H1 (cell line): ENCODE data around the gene TUBB2B. TPM values are rescaled to one million over a fixed set of nuclear protein-coding genes. Genes with fewer than 3 reads are reported as not detected.

ENCODE experiments used
- CTCF ChIA-PET: fragments of 300-600 bp; sonication (Branson Sonifier 250); formaldehyde crosslinking; loops from one replicate; lab custom pipeline; 2021; ENCODE audit not compliant: partially characterized antibody; lab: Charles Lee
- POLR2A ChIA-PET: fragments of 300-600 bp; sonication (Branson Sonifier 250); formaldehyde crosslinking; loops from one replicate; lab custom pipeline; 2021; ENCODE audit warnings: inconsistent platforms; ENCODE audit not compliant: partially characterized antibody; lab: Charles Lee
- DNase-seq, 2 experiments: peaks; one replicate each; pipeline versions ENCODE4 v3.0.0 to v3.0.0-alpha.2; 2010 to 2022; ENCODE audit warnings: low spot score in 2 of 2, low read depth in 1 of 2, mixed read lengths in 1 of 2
- FAIRE-seq: peaks from 2 replicates; lab custom pipeline; 2011; peaks lifted over from hg19 to GRCh38; lab: Jason Lieb, UNC
- H2AFZ ChIP-seq: 2 replicates; pipeline ENCODE4 v1.8.1; 2012; ENCODE audit warnings: low read length, inconsistent platforms
- H2AK5ac ChIP-seq: 2 replicates; pipeline ENCODE4 v1.6.1; 2013; ENCODE audit warnings: low read depth, low read length
- H2BK120ac ChIP-seq: replicated peaks from 2 replicates; pipeline ENCODE3; 2013; ENCODE audit warnings: low read depth, low read length, inconsistent platforms
- H2BK12ac ChIP-seq: 2 replicates; pipeline ENCODE4 v1.6.1; 2013; ENCODE audit warnings: low read depth, low read length
- H2BK15ac ChIP-seq: 2 replicates; pipeline ENCODE4 v1.6.1; 2013; ENCODE audit warnings: low read length
- H2BK20ac ChIP-seq: 2 replicates; pipeline ENCODE4 v1.6.1; 2013; ENCODE audit warnings: low read length
- H2BK5ac ChIP-seq: 2 replicates; pipeline ENCODE4 v1.6.1; 2013; ENCODE audit warnings: low read depth, low read length
- H3K14ac ChIP-seq: 2 replicates; pipeline ENCODE4 v1.6.1; 2013; ENCODE audit warnings: inconsistent platforms; ENCODE audit not compliant: insufficient read length
- H3K18ac ChIP-seq: 2 replicates; pipeline ENCODE4 v1.6.1; 2013; ENCODE audit warnings: low read length; ENCODE audit errors: extremely low read depth
- H3K23ac ChIP-seq: 2 replicates; pipeline ENCODE4 v1.6.1; 2013; ENCODE audit warnings: inconsistent platforms; ENCODE audit not compliant: insufficient read length
- H3K23me2 ChIP-seq: 2 replicates; pipeline ENCODE4 v1.6.1; 2013; ENCODE audit warnings: low read depth, low read length
- H3K27ac ChIP-seq: 2 replicates; pipeline ENCODE4 v1.6.1; 2011; ENCODE audit warnings: low read depth, low read length, inconsistent platforms
- H3K27me3 ChIP-seq, 4 experiments: replicated peaks in 1 of 4; 1 replicate in 1 of 4; 2 replicates in 3 of 4; pipeline versions ENCODE4 v1.6.1 to v1.8.1; 2011 to 2013; ENCODE audit warnings: low read length in 3 of 4, mild to moderate bottlenecking in 3 of 4, inconsistent platforms in 2 of 4, mixed read lengths in 2 of 4, moderate library complexity in 1 of 4; ENCODE audit not compliant: control insufficient read depth in 3 of 4, insufficient read depth in 3 of 4; ENCODE audit errors: extremely low read depth in 1 of 4
- H3K36me3 ChIP-seq, 4 experiments: 2 replicates each; pipeline versions ENCODE4 v1.6.1 to v1.8.1; 2011 to 2013; ENCODE audit warnings: mild to moderate bottlenecking in 4 of 4, low read length in 3 of 4, moderate library complexity in 2 of 4, control low read depth in 1 of 4, inconsistent platforms in 1 of 4; ENCODE audit not compliant: insufficient read depth in 4 of 4, control insufficient read depth in 2 of 4
- H3K4ac ChIP-seq: replicated peaks from 2 replicates; pipeline ENCODE3; 2013; ENCODE audit warnings: low read length, low read depth, mixed read lengths, inconsistent platforms; ENCODE audit not compliant: insufficient read length
- H3K4me1 ChIP-seq, 4 experiments: replicated peaks in 1 of 4; 1 replicate in 1 of 4; 2 replicates in 3 of 4; pipeline versions ENCODE4 v1.6.1 to v1.8.1; 2011 to 2013; ENCODE audit warnings: low read length in 3 of 4, inconsistent platforms in 2 of 4, mixed read lengths in 1 of 4; ENCODE audit not compliant: insufficient read depth in 4 of 4, control insufficient read depth in 3 of 4
- H3K4me2 ChIP-seq, 2 experiments: 2 replicates each; pipeline versions ENCODE4 v1.6.1 to v1.8.1; 2011 to 2013; ENCODE audit warnings: low read depth in 2 of 2, low read length in 2 of 2, control low read depth in 1 of 2, inconsistent platforms in 1 of 2, mild to moderate bottlenecking in 1 of 2; ENCODE audit not compliant: insufficient read depth in 1 of 2
- H3K4me3 ChIP-seq, 4 experiments: fragments of 200-600, 300-600 bp in 1 of 4; sonication (generic), shearing (Covaris generic), sonication (Bioruptor Twin) in 1 of 4; 2 replicates each; pipeline versions ENCODE4 v1.5.1 to v1.8.1; 2011 to 2016; ENCODE audit warnings: low read length in 4 of 4, low read depth in 3 of 4, control low read depth in 2 of 4, inconsistent platforms in 2 of 4, mild to moderate bottlenecking in 2 of 4, mixed read lengths in 1 of 4, moderate library complexity in 1 of 4; ENCODE audit not compliant: insufficient read depth in 2 of 4; ENCODE audit errors: extremely low read depth in 1 of 4
- H3K56ac ChIP-seq: replicated peaks from 2 replicates; pipeline ENCODE3; 2013; ENCODE audit warnings: low read depth, mild to moderate bottlenecking, mixed read lengths, low read length, inconsistent platforms; ENCODE audit not compliant: insufficient read length
- H3K79me1 ChIP-seq: 2 replicates; pipeline ENCODE4 v1.6.1; 2013; ENCODE audit warnings: low read depth, low read length, control low read depth
- H3K79me2 ChIP-seq, 2 experiments: 2 replicates each; pipeline versions ENCODE4 v1.6.1 to v1.8.1; 2012 to 2013; ENCODE audit warnings: low read length in 2 of 2, mild to moderate bottlenecking in 2 of 2, inconsistent platforms in 1 of 2; ENCODE audit not compliant: insufficient read depth in 2 of 2, control insufficient read depth in 1 of 2
- H3K9ac ChIP-seq, 4 experiments: replicated peaks in 1 of 4; 1 replicate in 1 of 4; 2 replicates in 3 of 4; pipeline versions ENCODE4 v1.6.1 to v1.8.1; 2011 to 2013; ENCODE audit warnings: low read depth in 3 of 4, low read length in 3 of 4, control low read depth in 2 of 4, mild to moderate bottlenecking in 2 of 4, moderate library complexity in 2 of 4, inconsistent platforms in 1 of 4; ENCODE audit errors: extremely low read depth in 1 of 4
- H3K9me3 ChIP-seq, 2 experiments: 2 replicates each; pipeline versions ENCODE4 v1.6.1 to v1.8.1; 2012 to 2013; ENCODE audit warnings: mild to moderate bottlenecking in 2 of 2, moderate library complexity in 2 of 2, control low read depth in 1 of 2, inconsistent platforms in 1 of 2, low read depth in 1 of 2, low read length in 1 of 2, mixed read lengths in 1 of 2; ENCODE audit not compliant: insufficient read depth in 2 of 2
- H4K20me1 ChIP-seq, 2 experiments: replicated peaks in 1 of 2; 2 replicates each; pipeline versions ENCODE3 to v1.8.1; 2011 to 2013; ENCODE audit warnings: inconsistent platforms in 2 of 2, low read length in 2 of 2, mild to moderate bottlenecking in 1 of 2; ENCODE audit not compliant: insufficient read depth in 2 of 2, control insufficient read depth in 1 of 2
- H4K5ac ChIP-seq: 2 replicates; pipeline ENCODE4 v1.6.1; 2013; ENCODE audit warnings: low read length, low read depth, mixed read lengths, inconsistent platforms; ENCODE audit not compliant: insufficient read length
- H4K8ac ChIP-seq: 2 replicates; pipeline ENCODE4 v1.8.0; 2013; ENCODE audit warnings: mild to moderate bottlenecking, moderate library complexity, low read length, inconsistent platforms; ENCODE audit not compliant: insufficient read depth; ENCODE audit errors: extremely low read depth
- H4K91ac ChIP-seq: replicated peaks from 2 replicates; pipeline ENCODE3; 2013; ENCODE audit warnings: low read length, mixed read lengths, inconsistent platforms; ENCODE audit not compliant: insufficient read length
- E2F6 ChIP-seq: IDR thresholded peaks from 2 replicates; pipeline ENCODE4 v1.6.1; 2012; ENCODE audit warnings: inconsistent platforms
- RFX5 ChIP-seq: IDR thresholded peaks from 2 replicates; pipeline ENCODE4 v1.6.1; 2011; ENCODE audit warnings: low read depth, low read length, improper control_type of control experiment, borderline replicate concordance
- WGBS, 2 experiments: shearing (Covaris generic) in 1 of 2; methylation state at CpG; one replicate each; pipeline versions ENCODE4 v1.1.6 to v1.1.7; 2013 to 2015; ENCODE audit warnings: low lambda C conversion rate in 2 of 2, mixed read lengths in 2 of 2, inconsistent platforms in 1 of 2, low coverage in 1 of 2, missing lambda C conversion rate in 1 of 2; ENCODE audit not compliant: insufficient replicate concordance in 2 of 2, insufficient coverage in 1 of 2, insufficient read length in 1 of 2; ENCODE audit errors: extremely low coverage in 1 of 2, missing lambda C conversion rate in 1 of 2; 5-methylcytosine and 5-hydroxymethylcytosine counted together
- polyA plus RNA-seq, 7 experiments: library from polyadenylated mRNA; depleted of rRNA in 3 of 7; stranded (reverse) in 5 of 7; unstranded in 2 of 7; fragments of >200 nt in 5 of 7; fragments of 200-250 nt in 2 of 7; gene quantifications; 1 replicate in 5 of 7; 2 replicates in 1 of 7; 4 replicates in 1 of 7; pipeline versions ENCODE4 v1.2.1 to v1.2.3, GENCODE V29; 2011 to 2013; ENCODE audit warnings: missing spikeins in 2 of 7, mixed read lengths in 2 of 7
- total RNA-seq: library from RNA; stranded (reverse); fragmentation: NEBNext Ultra II Directional; extraction: Animal tissue kit (Norgen Biotek cat#: 25700); gene quantifications from 2 replicates; pipeline ENCODE4 v1.2.1, GENCODE V29; 2021

The TUBB2B gene
- total and polyA plus RNA-seq, 2 of the 8 experiments (the other 6 are each of a cell fraction or from before 2014, with no cell fraction given), result 612 to 722 TPM

DNA sequence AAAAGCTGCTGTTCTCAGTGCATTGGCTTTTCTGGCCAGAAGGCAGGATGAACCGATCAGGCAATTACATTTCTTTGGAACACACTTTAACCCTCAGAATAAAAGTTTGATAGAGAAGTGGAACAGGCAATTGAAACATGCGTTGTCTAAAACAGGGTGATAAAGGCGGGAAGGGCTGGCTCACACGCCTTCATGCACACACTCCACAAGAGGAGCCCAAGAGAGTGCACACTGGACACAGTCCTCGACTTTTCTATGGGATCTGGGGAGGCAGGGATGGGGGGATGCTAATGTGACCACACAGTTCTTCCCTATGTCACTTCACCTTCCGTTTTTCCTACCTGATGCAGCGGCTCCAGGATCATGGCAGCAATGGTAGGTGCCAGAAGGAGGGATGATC lies 39.2 kb downstream of the TUBB2B start:
- Histone ChIP-seq H3K79me2 (no peaks in the 10 kb centered on the region), H4K91ac (no peak overlapping the region), H3K4ac (peak overlapping the region; percentile 17), H3K27me3 (peaks cover 0 to 2% (median 0%) of the 10 kb centered on the region in 4 experiments; a peak in 1 of 7 replicates), H3K27ac (no peak overlapping the region), H3K9ac (no peak overlapping the region), H3K9me3 (peaks cover 0 to 4% of the 10 kb centered on the region in 2 experiments; a peak in 1 of 4 replicates), H2BK12ac (peak overlapping the region; percentile 52; the same call in 1 of the 2 replicates), H2BK15ac (no peak overlapping the region), H4K20me1 (no peaks in the 10 kb centered on the region), H2BK120ac (no peak overlapping the region), H4K8ac (0 out of 2 replicates have a peak overlapping the region, but pooled peaks have one; percentile 35), H2BK5ac (no peak overlapping the region), H3K14ac (peak overlapping the region; percentile 28), H3K23me2 (no peaks in the 10 kb centered on the region), H3K23ac (no peak overlapping the region), H3K4me1 (peaks cover 0 to 4% (median 0%) of the 10 kb centered on the region in 4 experiments; a peak in 2 of 7 replicates), H3K18ac (no peak overlapping the region), H2AFZ (no peak overlapping the region), H3K36me3 (no peaks in the 10 kb centered on the region), H2BK20ac (peak overlapping the region; percentile 51; the same call in 1 of the 2 replicates), H3K4me2 (no peak overlapping the region), H3K79me1 (no peaks in the 10 kb centered on the region; the same call in 1 of the 2 replicates), H2AK5ac (no peak overlapping the region), H4K5ac (no peak overlapping the region), H3K56ac (no peak overlapping the region), H3K4me3 (no peak overlapping the region)
- no peak for FAIRE-seq
- no peak for DNase-seq
- whole genome bisulfite sequencing, 2 experiments, result 97% methylated on average over 7 of the region's 7 CpGs; no CpG with 5 or more reads in 1 of the 2 experiments
- TF ChIP-seq E2F6, result peak; percentile 55
- TF ChIP-seq RFX5, result no peak
- ChIA-PET POLR2A (interaction anchor here (2.4 to 3.5 kb wide), 2 partner anchors 22 to 41 kb away, joined by 5 to 18 read pairs; no protein-coding TSS in a partner anchor), CTCF (interaction anchor here (0.9 to 2.7 kb wide), 6 partner anchors 10 to 79 kb away, joined by 3 to 5 read pairs (median 4); no protein-coding TSS in a partner anchor)
